ENCODE results near the gene SLC16A6.

DNA sequence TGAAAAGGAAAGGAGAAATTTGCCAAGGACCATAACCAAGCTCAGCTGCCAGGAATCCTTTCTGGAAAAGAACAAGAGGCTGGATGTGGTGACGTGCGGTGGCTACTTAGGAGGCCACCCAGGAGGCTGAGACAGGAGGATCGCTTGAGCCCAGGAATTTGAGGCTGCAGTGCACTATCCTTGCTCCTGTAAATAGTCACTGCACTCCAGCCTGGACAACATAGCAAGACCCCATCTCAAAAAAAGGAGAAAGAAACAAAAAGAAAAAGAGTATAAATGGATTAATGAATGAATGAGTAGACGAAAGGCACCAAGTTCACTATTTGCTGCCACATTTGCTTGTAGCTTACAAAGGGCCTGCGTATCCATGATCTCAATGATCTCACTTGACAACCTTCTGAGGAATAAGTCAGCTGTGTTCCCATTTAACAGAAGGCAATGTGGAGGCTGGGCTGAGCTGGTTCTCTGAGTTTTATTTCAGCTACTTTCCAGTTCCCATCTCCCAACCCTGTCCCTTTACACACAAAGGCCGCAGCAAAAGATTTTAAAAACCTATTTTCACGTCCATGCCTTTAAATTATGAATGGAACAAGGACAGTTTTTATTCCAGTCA is 30.1 kb upstream of the SLC16A6 start:
- TF ChIP-seq, protein P1, sequence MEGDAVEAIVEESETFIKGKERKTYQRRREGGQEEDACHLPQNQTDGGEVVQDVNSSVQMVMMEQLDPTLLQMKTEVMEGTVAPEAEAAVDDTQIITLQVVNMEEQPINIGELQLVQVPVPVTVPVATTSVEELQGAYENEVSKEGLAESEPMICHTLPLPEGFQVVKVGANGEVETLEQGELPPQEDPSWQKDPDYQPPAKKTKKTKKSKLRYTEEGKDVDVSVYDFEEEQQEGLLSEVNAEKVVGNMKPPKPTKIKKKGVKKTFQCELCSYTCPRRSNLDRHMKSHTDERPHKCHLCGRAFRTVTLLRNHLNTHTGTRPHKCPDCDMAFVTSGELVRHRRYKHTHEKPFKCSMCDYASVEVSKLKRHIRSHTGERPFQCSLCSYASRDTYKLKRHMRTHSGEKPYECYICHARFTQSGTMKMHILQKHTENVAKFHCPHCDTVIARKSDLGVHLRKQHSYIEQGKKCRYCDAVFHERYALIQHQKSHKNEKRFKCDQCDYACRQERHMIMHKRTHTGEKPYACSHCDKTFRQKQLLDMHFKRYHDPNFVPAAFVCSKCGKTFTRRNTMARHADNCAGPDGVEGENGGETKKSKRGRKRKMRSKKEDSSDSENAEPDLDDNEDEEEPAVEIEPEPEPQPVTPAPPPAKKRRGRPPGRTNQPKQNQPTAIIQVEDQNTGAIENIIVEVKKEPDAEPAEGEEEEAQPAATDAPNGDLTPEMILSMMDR (conservative IDR thresholded peaks at IDR 0.05; ENCODE audit: low read depth, low read length): no peak
- TF ChIP-seq EZH2 (IDR thresholded peaks at IDR 0.05; ENCODE audit: low read length, unreplicated experiment): no peak

Measured in PC-3 (cell line).